Measurements from ENCODE around the gene SIK3.
A peak's percentile ranks its signal among the peaks of the same experiment; 100 is the strongest.

SIK3 gene

DNA sequence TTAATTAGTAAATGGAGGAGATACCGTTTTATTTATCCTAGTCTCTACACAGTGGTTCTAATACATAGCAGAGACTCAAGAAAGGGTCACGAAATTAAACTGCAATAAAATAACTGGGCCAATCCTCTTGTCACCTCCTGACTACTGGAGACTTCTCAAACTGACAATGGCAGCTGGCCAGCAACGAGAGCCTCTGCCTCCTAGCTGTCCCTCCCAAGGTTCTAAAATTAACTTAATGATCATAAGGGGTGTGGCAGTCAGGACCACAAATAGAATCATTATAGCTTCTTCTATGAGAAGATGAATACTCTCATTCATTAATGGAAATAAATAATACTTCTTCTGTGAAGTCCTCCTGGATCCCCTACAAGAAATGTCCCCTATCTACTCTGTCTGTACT, 197.0 kb downstream of the SIK3 start:
- no peak for DNase-seq (ENCODE audit: low read depth in 2 of 2)

GRCh38 chr11:116896211-116896610, 202.0 kb downstream of the SIK3 start:
- DNase-seq (ENCODE audit: low read depth in 2 of 2), result no peak

- no peak for DNase-seq (ENCODE audit: low read depth in 2 of 2)
Observed at GRCh38 chr11:116895048-116895757, 203.0 kb downstream of the SIK3 start.

DNA sequence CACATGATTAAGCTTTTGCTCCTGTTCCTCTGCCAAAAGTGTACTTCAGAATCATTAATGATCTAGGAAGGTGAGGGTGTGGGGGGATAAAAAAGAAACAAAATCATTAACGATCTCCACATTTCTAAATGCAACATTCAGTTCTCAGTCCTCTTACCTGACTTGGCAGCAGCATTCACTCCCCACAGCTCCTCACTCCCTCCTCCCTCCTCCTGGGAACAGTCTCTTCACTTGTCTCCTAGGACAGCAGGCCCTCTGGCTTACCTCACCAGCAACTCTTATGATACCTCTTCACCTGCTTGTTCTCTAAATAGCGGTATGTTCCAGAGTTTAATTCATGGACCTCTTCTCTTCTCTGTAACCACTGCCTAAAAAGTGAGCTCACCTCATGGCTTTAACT, 204.3 kb downstream of the SIK3 start:
- no peak for DNase-seq (ENCODE audit: low read depth in 2 of 2)

- DNase-seq (ENCODE audit: low read depth in 2 of 2), result no peak
Observed at GRCh38 chr11:116893437-116893836, 204.8 kb downstream of the SIK3 start.

- no peak for DNase-seq (ENCODE audit: low read depth in 2 of 2)
Observed at GRCh38 chr11:116892374-116892773, 205.9 kb downstream of the SIK3 start.

- DNase-seq (ENCODE audit: low read depth in 2 of 2), result no peak
Observed at GRCh38 chr11:116891746-116892145, 206.5 kb downstream of the SIK3 start.

- no peak for DNase-seq (ENCODE audit: low read depth in 2 of 2)
Observed at GRCh38 chr11:116890607-116891006, 207.6 kb downstream of the SIK3 start.

GRCh38 chr11:116890193-116890592, 208.0 kb downstream of the SIK3 start:
- DNase-seq (ENCODE audit: low read depth in 2 of 2), result no peak

- DNase-seq (ENCODE audit: low read depth in 2 of 2), result no peak
Observed at GRCh38 chr11:116888884-116889549, 209.2 kb downstream of the SIK3 start.

GRCh38 chr11:116888024-116888423, 210.2 kb downstream of the SIK3 start:
- no peak for DNase-seq (ENCODE audit: low read depth in 2 of 2)

DNA sequence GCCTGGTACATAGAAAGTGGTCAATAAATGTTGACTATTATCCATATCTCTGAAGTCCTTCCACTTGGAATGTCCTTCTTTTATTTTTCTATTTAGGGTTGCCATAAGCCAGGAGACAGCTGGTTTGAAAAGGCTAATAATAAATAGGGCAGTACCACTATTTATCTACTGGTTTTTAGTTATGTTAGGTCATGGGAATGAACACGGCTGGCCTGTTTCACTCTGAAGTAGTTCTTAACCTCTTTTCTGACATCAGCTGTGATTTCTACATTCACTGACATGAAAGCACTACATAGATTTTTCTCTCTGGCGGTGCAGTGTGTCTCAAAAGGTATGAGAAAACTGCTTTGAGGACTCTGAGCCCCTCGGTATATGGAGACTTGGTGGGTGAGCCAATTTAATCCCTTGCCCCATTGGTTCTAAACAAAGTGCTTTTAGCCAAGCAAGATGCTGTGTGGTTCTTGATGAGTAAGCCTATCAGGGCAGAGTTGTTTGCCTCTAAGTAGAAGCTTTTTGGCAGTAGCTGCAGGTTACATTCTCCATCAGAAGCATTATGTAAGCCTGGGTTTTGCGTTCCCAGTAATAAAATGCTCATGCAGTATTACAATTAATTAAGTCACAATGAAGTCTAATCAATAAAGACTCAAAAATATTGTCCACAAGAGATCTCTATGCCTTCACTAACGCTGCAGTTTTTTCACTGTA, 212.1 kb downstream of the SIK3 start:
- DNase-seq (ENCODE audit: low read depth in 2 of 2), result no peak

DNA sequence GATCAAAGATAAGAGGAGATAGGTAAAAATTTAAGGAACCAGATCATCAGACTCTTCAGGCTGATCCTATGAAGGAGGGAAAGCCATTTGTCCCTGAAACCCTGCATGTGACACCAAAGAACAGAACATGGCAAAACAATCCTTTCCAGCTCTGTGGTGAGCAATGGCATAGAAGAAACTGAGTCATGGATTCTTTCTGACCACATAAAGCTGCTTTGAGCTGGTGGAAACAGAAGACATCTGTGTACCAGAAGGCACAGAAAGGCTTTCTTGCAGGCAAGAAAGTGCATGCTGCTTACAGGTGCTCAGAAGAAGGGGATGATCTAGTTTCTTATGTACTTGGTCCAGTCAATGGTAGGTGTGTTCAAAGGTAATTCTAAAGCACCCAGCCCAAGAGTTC, 215.8 kb downstream of the SIK3 start:
- no peak for DNase-seq (ENCODE audit: low read depth in 2 of 2)

DNA sequence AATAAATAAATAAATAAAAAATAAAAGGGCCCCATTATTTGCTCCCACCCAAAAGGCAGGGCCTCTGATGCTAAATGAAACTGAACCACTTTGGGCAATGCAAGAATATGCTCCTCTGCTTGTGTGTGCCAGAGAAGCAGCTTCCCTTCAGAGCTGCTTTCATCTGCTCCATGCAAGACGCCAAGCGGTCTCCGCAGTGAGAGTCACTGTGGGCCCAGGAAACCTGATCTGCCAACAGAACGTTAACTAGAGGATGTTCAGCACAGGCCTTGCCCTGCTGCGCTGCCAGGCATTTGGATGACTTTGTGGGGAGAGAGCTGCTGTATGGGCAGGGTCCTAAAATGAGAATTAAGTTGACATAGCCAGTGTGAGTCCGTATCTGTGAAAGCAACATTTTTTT, 217.1 kb downstream of the SIK3 start:
- no peak for DNase-seq (ENCODE audit: low read depth in 2 of 2)

DNA sequence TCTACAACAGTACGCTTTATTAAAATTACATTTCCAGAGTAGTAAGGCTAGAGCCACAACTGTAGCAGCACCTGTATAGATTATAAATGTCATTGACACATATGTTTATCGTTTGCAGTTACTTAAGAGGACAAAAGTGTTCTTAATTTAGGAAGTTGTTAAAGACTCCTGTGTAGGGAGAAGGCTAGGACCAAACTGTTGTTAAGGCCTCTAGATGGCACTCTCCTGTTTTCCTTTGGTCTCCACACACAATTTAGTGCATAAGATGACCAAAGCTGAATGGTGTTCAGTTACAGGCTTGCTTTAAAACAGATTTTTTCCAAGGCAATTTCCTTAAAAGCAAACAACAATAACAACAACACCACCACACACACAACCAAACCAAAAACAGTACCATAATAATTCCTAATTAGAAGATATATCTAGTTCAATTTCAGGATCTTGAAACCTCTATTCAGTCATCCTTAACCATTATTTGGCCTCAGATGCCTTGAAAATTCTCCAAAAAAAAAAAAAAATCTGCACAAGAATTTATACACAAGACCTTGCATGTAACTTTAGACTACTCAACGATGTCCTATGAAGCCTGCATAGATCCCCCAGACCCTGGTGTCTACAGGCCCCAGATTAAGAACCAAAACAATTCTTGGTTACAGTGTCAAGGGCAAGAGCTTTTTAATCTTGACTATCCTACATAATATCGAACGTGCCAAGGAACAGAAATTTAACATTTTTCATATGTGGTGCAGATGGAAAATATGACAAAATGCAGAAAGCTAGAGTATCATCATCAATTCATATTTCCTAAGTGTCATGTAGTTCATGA, 218.2 kb downstream of the SIK3 start:
- DNase-seq (ENCODE audit: low read depth in 2 of 2), result peak in 1 of 2 donors; percentile 5

DNA sequence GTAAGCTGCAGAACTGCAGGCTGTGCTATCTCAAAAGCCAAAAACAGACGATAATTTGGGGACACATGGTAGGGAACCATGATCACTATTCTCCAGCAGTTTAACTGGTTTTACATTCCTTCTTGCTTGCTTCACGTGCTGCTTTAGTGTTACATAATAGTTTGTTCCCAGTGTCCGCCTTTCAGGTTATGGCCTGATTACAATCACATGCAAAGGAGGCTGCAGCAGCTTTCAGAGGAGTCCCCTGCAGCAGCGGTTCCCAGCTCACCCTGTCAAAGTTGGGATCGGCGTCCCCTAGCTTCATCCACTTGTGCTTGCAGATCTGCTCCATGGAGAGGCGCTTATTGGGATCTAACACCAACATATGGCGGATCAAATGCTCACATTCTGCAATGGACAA, 221.6 kb downstream of the SIK3 start:
- no peak for DNase-seq (ENCODE audit: low read depth in 2 of 2)

- DNase-seq (ENCODE audit: low read depth in 2 of 2), result no peak
Observed at GRCh38 chr11:116875194-116875593, 223.0 kb downstream of the SIK3 start.

DNA sequence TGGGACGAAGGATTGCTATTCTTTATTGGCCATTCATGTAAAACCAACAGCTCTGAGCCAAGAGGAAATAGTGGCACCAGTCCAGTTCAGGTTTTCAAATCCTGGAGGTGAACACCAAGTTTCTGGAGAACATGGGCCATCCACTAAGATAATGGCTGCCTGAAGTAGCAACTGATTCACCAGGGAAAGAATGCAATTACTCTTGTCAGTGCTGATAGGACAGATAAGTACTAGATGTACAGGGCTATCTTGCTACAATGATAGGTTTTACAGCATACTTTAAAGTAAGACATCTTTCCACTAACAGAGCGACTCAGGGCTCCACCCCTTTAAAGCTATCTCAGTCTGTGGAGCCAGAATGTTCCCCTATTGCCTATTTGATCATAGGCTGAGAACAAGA, 224.0 kb downstream of the SIK3 start:
- no peak for DNase-seq (ENCODE audit: low read depth in 2 of 2)

DNA sequence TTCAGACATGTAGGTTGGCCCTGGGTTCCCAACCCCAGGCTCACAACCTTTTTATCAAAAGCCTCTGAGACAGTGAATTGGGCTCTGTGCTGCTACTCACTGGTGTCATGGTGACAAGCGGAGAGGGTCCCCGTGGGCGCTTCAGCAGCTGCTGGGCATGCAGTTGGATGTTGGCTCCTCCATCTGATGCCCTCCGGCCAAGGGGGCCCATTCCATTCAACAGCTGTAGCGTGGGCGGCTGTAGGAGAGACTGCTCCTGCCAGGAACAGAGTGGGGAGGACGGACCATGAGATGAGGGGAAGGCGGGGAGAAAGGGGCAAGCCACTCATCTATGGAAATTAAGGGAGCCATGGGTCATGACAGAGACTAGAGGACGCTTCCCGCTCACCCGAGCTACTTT, 224.8 kb downstream of the SIK3 start:
- DNase-seq (ENCODE audit: low read depth in 2 of 2), result no peak

GRCh38 chr11:116871248-116871647, 227.0 kb downstream of the SIK3 start:
- no peak for DNase-seq (ENCODE audit: low read depth in 2 of 2)

- no peak for DNase-seq (ENCODE audit: low read depth in 2 of 2)
Observed at GRCh38 chr11:116870054-116870453, 228.2 kb downstream of the SIK3 start.

GRCh38 chr11:116869610-116870009, 228.6 kb downstream of the SIK3 start:
- no peak for DNase-seq (ENCODE audit: low read depth in 2 of 2)
